AG10803 (cell line): ENCODE results near the gene LYPD8.

Source experiments
- DNase-seq: peaks from one replicate; pipeline ENCODE4 v3.0.0; 2010; ENCODE audit warnings: low read depth
- H3K4me3 ChIP-seq: 2 replicates; pipeline ENCODE4 v1.5.1; 2011; ENCODE audit warnings: mild to moderate bottlenecking, low read length, control low read depth
- TF ChIP-seq, protein P1 (sequence below): conservative IDR thresholded peaks from 2 replicates; pipeline ENCODE4 v1.5.1; 2011; ENCODE audit warnings: mild to moderate bottlenecking, low read length, control low read depth, inconsistent platforms

The LYPD8 gene

DNA sequence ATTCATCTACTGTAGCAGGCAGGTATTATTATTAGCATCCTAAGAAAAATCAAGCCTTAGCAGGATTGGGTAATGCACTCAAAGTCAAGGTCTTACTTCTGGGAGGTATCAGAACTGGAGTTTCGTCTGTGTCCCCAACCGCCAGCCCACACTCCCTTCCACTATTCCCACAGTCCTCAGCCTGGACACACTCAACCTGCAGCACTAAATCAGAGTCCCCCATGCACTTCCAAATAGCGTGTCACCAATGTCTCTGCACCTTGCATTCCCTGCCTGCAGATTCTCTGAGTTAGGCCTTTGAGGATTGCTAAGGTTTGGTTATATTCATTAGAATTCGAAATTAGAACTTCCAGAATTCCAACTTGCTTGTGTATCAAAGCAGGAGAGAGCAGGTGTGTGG lies 3.9 kb downstream of the LYPD8 start:
- no peak overlapping the region for H3K4me3 ChIP-seq
- no peak for DNase-seq
- TF ChIP-seq, protein P1, sequence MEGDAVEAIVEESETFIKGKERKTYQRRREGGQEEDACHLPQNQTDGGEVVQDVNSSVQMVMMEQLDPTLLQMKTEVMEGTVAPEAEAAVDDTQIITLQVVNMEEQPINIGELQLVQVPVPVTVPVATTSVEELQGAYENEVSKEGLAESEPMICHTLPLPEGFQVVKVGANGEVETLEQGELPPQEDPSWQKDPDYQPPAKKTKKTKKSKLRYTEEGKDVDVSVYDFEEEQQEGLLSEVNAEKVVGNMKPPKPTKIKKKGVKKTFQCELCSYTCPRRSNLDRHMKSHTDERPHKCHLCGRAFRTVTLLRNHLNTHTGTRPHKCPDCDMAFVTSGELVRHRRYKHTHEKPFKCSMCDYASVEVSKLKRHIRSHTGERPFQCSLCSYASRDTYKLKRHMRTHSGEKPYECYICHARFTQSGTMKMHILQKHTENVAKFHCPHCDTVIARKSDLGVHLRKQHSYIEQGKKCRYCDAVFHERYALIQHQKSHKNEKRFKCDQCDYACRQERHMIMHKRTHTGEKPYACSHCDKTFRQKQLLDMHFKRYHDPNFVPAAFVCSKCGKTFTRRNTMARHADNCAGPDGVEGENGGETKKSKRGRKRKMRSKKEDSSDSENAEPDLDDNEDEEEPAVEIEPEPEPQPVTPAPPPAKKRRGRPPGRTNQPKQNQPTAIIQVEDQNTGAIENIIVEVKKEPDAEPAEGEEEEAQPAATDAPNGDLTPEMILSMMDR = no peak

DNA sequence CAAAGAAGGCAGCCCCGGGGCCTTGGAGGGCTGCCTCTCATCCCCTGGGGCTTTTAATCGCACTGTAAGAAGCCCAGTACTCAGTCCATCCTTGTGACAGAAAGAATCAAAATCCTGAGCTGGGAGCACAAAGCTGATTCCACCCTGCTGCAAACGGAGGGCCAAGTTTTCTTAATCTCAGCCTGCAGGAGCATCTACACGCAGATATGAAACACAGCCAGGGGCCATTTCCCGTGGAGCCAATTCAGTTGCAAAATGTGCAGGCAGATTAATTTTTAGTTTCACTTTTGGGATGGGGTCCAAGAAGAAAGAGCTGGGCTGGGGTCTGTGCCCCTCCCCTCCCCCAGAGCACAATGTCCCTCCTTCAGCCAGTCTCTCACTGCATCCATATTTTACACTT lies 4.4 kb downstream of the LYPD8 start:
- DNase-seq = no peak
- H3K4me3 ChIP-seq = no peak overlapping the region
- TF ChIP-seq, protein P1 = no peak

DNA sequence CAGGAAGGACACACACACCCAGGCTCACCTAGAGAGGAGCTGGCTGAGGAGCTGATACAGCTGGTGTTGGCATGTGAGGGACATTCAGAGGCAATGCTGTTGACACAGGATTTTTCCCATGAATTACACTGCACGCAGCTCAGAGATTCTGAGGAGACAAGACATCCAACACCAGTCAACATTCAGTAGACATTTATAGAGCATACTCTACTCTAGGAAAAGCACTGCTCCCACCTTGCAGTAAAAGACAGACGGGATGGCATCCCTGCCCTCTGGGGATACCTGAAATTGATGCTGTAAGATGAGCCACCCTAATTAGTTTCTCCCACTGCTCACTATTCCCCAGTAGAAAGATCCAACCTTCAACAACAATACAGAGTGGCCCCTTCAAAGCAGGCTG lies 5.1 kb downstream of the LYPD8 start:
- H3K4me3 ChIP-seq = no peak overlapping the region
- TF ChIP-seq, protein P1 = no peak

DNA sequence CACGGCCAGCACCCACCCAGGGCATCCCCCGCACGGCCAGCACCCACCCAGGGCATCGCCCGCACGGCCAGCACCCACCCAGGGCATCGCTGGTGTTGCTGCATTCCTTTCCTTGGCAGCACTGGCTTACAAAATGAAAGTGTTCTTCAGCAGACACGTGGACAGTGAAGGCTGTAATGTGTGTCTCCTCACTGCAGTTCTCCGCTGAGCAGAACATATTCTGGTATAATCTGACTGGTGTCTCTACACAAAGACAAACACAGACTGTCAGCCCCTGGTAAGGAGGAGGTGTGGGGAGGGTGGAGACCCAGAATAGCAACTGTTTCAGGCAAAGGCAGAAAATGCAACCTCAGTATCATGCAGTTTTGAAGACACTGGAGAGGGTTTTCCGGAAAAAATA lies 7.3 kb downstream of the LYPD8 start:
- no peak overlapping the region for H3K4me3 ChIP-seq
- TF ChIP-seq, protein P1 = no peak
- DNase-seq = no peak

More for the DNA sequence above, 5.1 kb downstream of the LYPD8 start:
- no peak for DNase-seq

DNA sequence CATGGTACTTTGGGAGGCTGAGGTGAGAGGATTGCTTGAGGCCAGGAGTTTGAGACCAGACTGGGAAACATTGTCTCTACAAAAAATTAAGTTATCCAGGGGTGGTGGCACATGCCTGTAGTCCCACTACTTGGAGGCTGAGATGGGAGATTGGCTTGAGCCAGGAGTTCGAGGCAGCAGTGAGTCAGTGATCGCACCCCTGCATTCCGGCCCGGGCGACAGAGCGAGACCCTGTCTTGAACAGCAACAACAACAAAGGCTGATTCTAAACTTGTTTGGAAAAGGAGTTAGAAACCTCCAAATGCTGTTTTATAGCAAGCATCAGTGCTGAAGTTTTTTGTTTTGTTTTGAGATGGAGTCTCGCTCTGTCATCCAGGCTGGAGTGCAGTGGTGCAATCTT lies 14.7 kb downstream of the LYPD8 start:
- DNase-seq = no peak
- H3K4me3 ChIP-seq = no peak overlapping the region
- TF ChIP-seq, protein P1 = no peak

DNA sequence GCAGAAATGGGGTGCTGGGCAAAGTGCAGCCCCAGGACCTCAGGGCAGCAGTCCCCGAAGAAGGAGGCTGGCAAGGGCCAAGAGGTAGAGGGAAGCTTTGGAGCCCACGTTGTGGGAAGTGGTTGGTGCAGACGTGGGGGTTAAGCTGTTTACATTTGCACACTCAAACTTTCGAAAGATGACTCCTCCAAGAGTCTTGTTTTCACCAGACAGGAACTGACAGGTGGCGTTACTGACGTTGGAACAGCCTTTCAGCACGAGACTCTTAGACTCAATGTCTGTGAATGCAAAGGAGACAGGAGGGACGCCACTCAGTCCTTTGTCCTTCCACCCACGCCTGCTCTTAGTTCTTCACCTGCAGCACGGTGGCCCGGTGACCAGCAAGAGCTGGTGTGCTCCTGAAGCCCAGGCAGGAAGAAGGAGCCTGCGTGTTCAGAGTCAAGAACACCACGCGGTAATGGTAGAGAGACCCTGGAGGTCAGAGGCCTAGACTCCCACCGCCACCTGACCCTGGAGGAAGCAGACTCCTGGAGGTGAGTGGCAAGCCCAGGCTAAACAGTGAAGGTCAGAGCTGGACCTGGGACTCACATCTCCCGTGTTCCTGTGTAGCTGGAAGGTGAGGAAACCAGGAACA lies 15.9 kb downstream of the LYPD8 start:
- TF ChIP-seq, protein P1 = no peak
- no peak overlapping the region for H3K4me3 ChIP-seq
- no peak for DNase-seq

DNA sequence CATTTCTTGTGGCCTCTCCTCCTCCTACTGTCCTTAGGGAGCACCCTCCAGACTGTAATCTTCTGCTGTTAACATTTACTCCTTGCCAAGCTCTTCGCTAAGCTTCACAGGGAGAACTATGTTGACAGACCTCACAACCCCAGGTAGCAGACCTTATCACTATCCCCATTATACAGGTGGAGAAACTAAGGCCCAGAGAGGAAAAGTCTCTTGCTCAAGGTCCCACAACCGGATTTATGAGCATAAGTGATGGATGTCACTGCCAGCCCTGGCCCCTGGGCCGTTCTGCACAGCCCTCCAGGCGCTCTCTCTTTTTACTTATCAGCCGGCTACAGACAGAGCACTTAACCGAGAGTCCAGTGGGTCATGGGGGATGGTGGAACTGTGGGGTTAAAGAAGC lies 18.1 kb downstream of the LYPD8 start:
- H3K4me3 ChIP-seq = no peak overlapping the region
- TF ChIP-seq, protein P1 = no peak
- DNase-seq = no peak
